Trophoblast cell (in vitro differentiated cells and primary cell): ENCODE measurements around the gene CACNA1D.

Source experiments
- DNase-seq, 2 donors: peaks; one replicate each; pipeline ENCODE4 v3.0.0-alpha.2; 2016
- H2AFZ ChIP-seq: 2 replicates; pipeline ENCODE4 v1.6.1; 2013; ENCODE audit warnings: low read length, moderate library complexity, mild to moderate bottlenecking; ENCODE audit not compliant: insufficient read depth, poor library complexity
- H2AK5ac ChIP-seq: 2 replicates; pipeline ENCODE4 v1.6.1; 2013; ENCODE audit warnings: mild to moderate bottlenecking, low read length
- H2BK120ac ChIP-seq: 2 replicates; pipeline ENCODE4 v1.6.1; 2013; ENCODE audit warnings: low read length, mild to moderate bottlenecking, moderate library complexity; ENCODE audit not compliant: insufficient read depth, poor library complexity
- H2BK12ac ChIP-seq: 2 replicates; pipeline ENCODE4 v1.6.1; 2013; ENCODE audit warnings: mild to moderate bottlenecking, low read length, moderate library complexity
- H2BK5ac ChIP-seq: 2 replicates; pipeline ENCODE4 v1.6.1; 2013; ENCODE audit warnings: low read length, low read depth, moderate library complexity, mild to moderate bottlenecking; ENCODE audit not compliant: poor library complexity
- H3K14ac ChIP-seq: 2 replicates; pipeline ENCODE4 v1.6.1; 2013; ENCODE audit warnings: mild to moderate bottlenecking, low read length
- H3K18ac ChIP-seq: 2 replicates; pipeline ENCODE4 v1.6.1; 2013; ENCODE audit warnings: mild to moderate bottlenecking, low read length
- H3K23ac ChIP-seq: 2 replicates; pipeline ENCODE4 v1.6.1; 2013; ENCODE audit warnings: low read length
- H3K27ac ChIP-seq: 2 replicates; pipeline ENCODE4 v1.5.1; 2013; ENCODE audit warnings: low read depth, mild to moderate bottlenecking, inconsistent platforms, low read length, moderate library complexity
- H3K27me3 ChIP-seq: 2 replicates; pipeline ENCODE4 v1.6.1; 2013; ENCODE audit warnings: inconsistent platforms, mild to moderate bottlenecking, low read length, moderate library complexity; ENCODE audit not compliant: insufficient read depth
- H3K36me3 ChIP-seq, 2 experiments: 1 replicate in 1 of 2; 2 replicates in 1 of 2; pipeline ENCODE4 v1.6.1; 2013; ENCODE audit warnings: low read length in 2 of 2, mild to moderate bottlenecking in 2 of 2, moderate library complexity in 1 of 2; ENCODE audit not compliant: insufficient read depth in 2 of 2, control insufficient read depth in 1 of 2
- H3K4ac ChIP-seq: 2 replicates; pipeline ENCODE4 v1.6.1; 2013; ENCODE audit warnings: low read depth, mild to moderate bottlenecking, low read length, moderate library complexity
- H3K4me1 ChIP-seq, 2 experiments: 1 replicate in 1 of 2; 2 replicates in 1 of 2; pipeline ENCODE4 v1.6.1; 2013; ENCODE audit warnings: low read length in 2 of 2, mild to moderate bottlenecking in 2 of 2, moderate library complexity in 1 of 2; ENCODE audit not compliant: insufficient read depth in 2 of 2, control insufficient read depth in 1 of 2
- H3K4me2 ChIP-seq: 2 replicates; pipeline ENCODE4 v1.6.1; 2013; ENCODE audit warnings: inconsistent platforms, mild to moderate bottlenecking, low read length, moderate library complexity
- H3K4me3 ChIP-seq: 2 replicates; pipeline ENCODE4 v1.5.1; 2013; ENCODE audit warnings: mild to moderate bottlenecking, low read depth, low read length, inconsistent platforms
- H3K79me1 ChIP-seq: one replicate; pipeline ENCODE4 v1.6.1; 2013; ENCODE audit warnings: low read length
- H3K79me2 ChIP-seq: 2 replicates; pipeline ENCODE4 v1.6.1; 2013; ENCODE audit warnings: low read length, mild to moderate bottlenecking; ENCODE audit not compliant: control insufficient read depth, insufficient read depth, poor library complexity
- H3K9ac ChIP-seq: 2 replicates; pipeline ENCODE4 v1.6.1; 2013; ENCODE audit warnings: mild to moderate bottlenecking, low read length
- H3K9me3 ChIP-seq: 2 replicates; pipeline ENCODE4 v1.6.1; 2013; ENCODE audit warnings: low read depth, mild to moderate bottlenecking, control low read depth, inconsistent platforms, low read length; ENCODE audit not compliant: insufficient read depth
- H4K12ac ChIP-seq: 2 replicates; pipeline ENCODE4 v1.6.1; 2013; ENCODE audit warnings: low read depth, mild to moderate bottlenecking, low read length, moderate library complexity
- H4K8ac ChIP-seq: 2 replicates; pipeline ENCODE4 v1.6.1; 2013; ENCODE audit warnings: low read depth, mild to moderate bottlenecking, low read length, moderate library complexity
- H4K91ac ChIP-seq: one replicate; pipeline ENCODE4 v1.6.1; 2013; ENCODE audit warnings: low read depth, mild to moderate bottlenecking, low read length, moderate library complexity
- WGBS: extraction: QIAGEN DNeasy Blood & Tissue Kit; methylation state at CpG from one replicate; pipeline ENCODE4 v1.1.7; 2013; ENCODE audit warnings: missing lambda C conversion rate; ENCODE audit not compliant: insufficient read length, insufficient coverage; ENCODE audit errors: extremely low coverage; 5-methylcytosine and 5-hydroxymethylcytosine counted together

CACNA1D gene

GRCh38 chr3:53773021-53773436 is 278.6 kb downstream of the CACNA1D start:
- Histone ChIP-seq H3K14ac (no peak overlapping the region), H3K18ac (no peak overlapping the region), H3K9me3 (peaks cover 3% of the 10 kb centered on the region), H2AK5ac (no peak overlapping the region), H2BK120ac (no peak overlapping the region), H3K4me1 (peaks cover 2 to 5% of the 10 kb centered on the region in 2 experiments), H4K12ac (no peak overlapping the region), H2BK5ac (no peak overlapping the region), H3K36me3 (no peaks in the 10 kb centered on the region), H4K8ac (no peak overlapping the region), H3K4me2 (no peak overlapping the region), H2BK12ac (no peak overlapping the region), H3K79me2 (no peaks in the 10 kb centered on the region), H3K4ac (no peak overlapping the region), H3K27me3 (no peaks in the 10 kb centered on the region), H3K4me3 (no peak overlapping the region), H4K91ac (no peak overlapping the region), H3K79me1 (no peaks in the 10 kb centered on the region), H3K9ac (no peak overlapping the region), H2AFZ (no peak overlapping the region), H3K23ac (no peak overlapping the region), H3K27ac (no peak overlapping the region)
- no CpG with 5 or more reads among the region's 5 CpGs for WGBS
- peak in 1 of 2 donors; percentile 53 for DNase-seq

- Histone ChIP-seq H4K12ac (no peak overlapping the region), H2BK120ac (no peak overlapping the region), H3K18ac (no peak overlapping the region), H3K27ac (no peak overlapping the region), H2AFZ (no peak overlapping the region), H3K79me1 (no peaks in the 10 kb centered on the region), H2BK12ac (no peak overlapping the region), H3K4me1 (peaks cover 2 to 5% of the 10 kb centered on the region in 2 experiments), H3K4ac (no peak overlapping the region), H3K36me3 (no peaks in the 10 kb centered on the region), H3K23ac (no peak overlapping the region), H3K14ac (no peak overlapping the region), H2AK5ac (no peak overlapping the region), H3K4me2 (no peak overlapping the region), H3K9me3 (peaks cover 3% of the 10 kb centered on the region), H3K79me2 (no peaks in the 10 kb centered on the region), H3K9ac (no peak overlapping the region), H3K4me3 (no peak overlapping the region), H2BK5ac (no peak overlapping the region), H4K91ac (no peak overlapping the region), H3K27me3 (no peaks in the 10 kb centered on the region), H4K8ac (no peak overlapping the region)
- WGBS, result no CpG with 5 or more reads among the region's 10 CpGs
- peak; percentile 72 to 86 for DNase-seq
Observed at GRCh38 chr3:53773611-53774368, 279.4 kb downstream of the CACNA1D start.

- Histone ChIP-seq H3K4ac (no peak overlapping the region), H3K23ac (no peak overlapping the region), H4K91ac (no peak overlapping the region), H3K4me2 (no peak overlapping the region), H3K36me3 (no peaks in the 10 kb centered on the region), H3K27me3 (no peaks in the 10 kb centered on the region), H3K79me2 (no peaks in the 10 kb centered on the region), H2AFZ (no peak overlapping the region), H3K27ac (no peak overlapping the region), H3K79me1 (no peaks in the 10 kb centered on the region), H3K4me1 (peaks cover 2 to 5% of the 10 kb centered on the region in 2 experiments), H4K12ac (no peak overlapping the region), H3K4me3 (no peak overlapping the region), H3K14ac (no peak overlapping the region), H2BK12ac (no peak overlapping the region), H3K9me3 (peaks cover 3% of the 10 kb centered on the region), H2AK5ac (no peak overlapping the region), H3K18ac (no peak overlapping the region), H2BK5ac (no peak overlapping the region), H2BK120ac (no peak overlapping the region), H3K9ac (no peak overlapping the region), H4K8ac (no peak overlapping the region)
- WGBS, result no CpG with 5 or more reads among the region's 8 CpGs
- DNase-seq, result peak; percentile 9 to 67
Observed at GRCh38 chr3:53774414-53774813, 280.0 kb downstream of the CACNA1D start.

GRCh38 chr3:53775018-53775417 is 280.6 kb downstream of the CACNA1D start:
- H3K9me3 ChIP-seq, result peaks cover 3% of the 10 kb centered on the region
- no peak overlapping the region for H2BK120ac ChIP-seq
- no peaks in the 10 kb centered on the region for H3K79me2 ChIP-seq
- no CpG with 5 or more reads among the region's 5 CpGs for WGBS
- peaks cover 2 to 5% of the 10 kb centered on the region in 2 experiments for H3K4me1 ChIP-seq
- no peaks in the 10 kb centered on the region for H3K79me1 ChIP-seq
- no peak overlapping the region for H2AK5ac ChIP-seq
- H4K8ac ChIP-seq, result no peak overlapping the region
- no peak overlapping the region for H3K9ac ChIP-seq
- H2BK12ac ChIP-seq, result no peak overlapping the region
- no peak overlapping the region for H3K4me3 ChIP-seq
- no peak overlapping the region for H3K4ac ChIP-seq
- no peak overlapping the region for H3K14ac ChIP-seq
- H3K27ac ChIP-seq, result no peak overlapping the region
- H3K4me2 ChIP-seq, result no peak overlapping the region
- no peaks in the 10 kb centered on the region for H3K27me3 ChIP-seq
- no peak overlapping the region for H3K23ac ChIP-seq
- DNase-seq, result no peak
- H2AFZ ChIP-seq, result no peak overlapping the region
- H3K36me3 ChIP-seq, result no peaks in the 10 kb centered on the region
- no peak overlapping the region for H4K91ac ChIP-seq
- H2BK5ac ChIP-seq, result no peak overlapping the region
- no peak overlapping the region for H3K18ac ChIP-seq
- no peak overlapping the region for H4K12ac ChIP-seq
